Right cardiac atrium (tissue), 5 donors: ENCODE results near the gene DAAM2. TPM values are rescaled to one million over a fixed set of nuclear protein-coding genes. Genes with fewer than 3 reads are reported as not detected.

ENCODE experiments used
- ATAC-seq, 2 donors: fragments of 200-7000 bp; cut with Tn5 transposase; one replicate each; pipeline versions ENCODE4 v1.8.0 to v1.9.1; 2020; ENCODE audit warnings: moderate library complexity in 2 of 2, mild to moderate bottlenecking in 1 of 2
- DNase-seq, 3 donors: peaks; one replicate each; pipeline ENCODE4 v3.0.0-alpha.2; 2020
- H3K27ac ChIP-seq: one replicate; pipeline ENCODE4 v1.5.1; 2013; ENCODE audit warnings: mild to moderate bottlenecking, low read length, control low read depth, moderate library complexity
- H3K27me3 ChIP-seq: one replicate; pipeline ENCODE4 v1.6.1; 2013; ENCODE audit not compliant: control insufficient read depth, insufficient read depth
- H3K4me1 ChIP-seq: one replicate; pipeline ENCODE4 v1.6.1; 2013; ENCODE audit warnings: low read length; ENCODE audit not compliant: control insufficient read depth, insufficient read depth
- H3K4me3 ChIP-seq: one replicate; pipeline ENCODE4 v1.5.1; 2013; ENCODE audit warnings: low read length, control low read depth
- H3K9me3 ChIP-seq: one replicate; pipeline ENCODE4 v1.6.1; 2013; ENCODE audit warnings: low read length; ENCODE audit not compliant: control insufficient read depth
- WGBS: extraction: QIAGEN DNeasy Blood & Tissue Kit; methylation state at CpG from one replicate; pipeline ENCODE4 v1.1.7; 2013; 5-methylcytosine and 5-hydroxymethylcytosine counted together
- intact Hi-C, 4 donors: fragments of 100-400 bp; cut with DNase I; formaldehyde crosslinking; loops; one replicate each; pipeline versions ENCODE4 v1.11.0 to v1.14.0; 2022 to 2023
- polyA plus RNA-seq: library from polyadenylated mRNA; stranded (reverse); fragments of 200-250 nt; gene quantifications from one replicate; pipeline ENCODE4 v1.2.3, GENCODE V29; 2013
- total RNA-seq, 4 donors: library from RNA; stranded (reverse); fragmentation: NEBNext Ultra II Directional; extraction: Animal tissue kit (Norgen Biotek cat#: 25700); gene quantifications; one replicate each; pipeline ENCODE4 v1.2.1, GENCODE V29; 2021
- donor health status: healthy with polysubstance abuse.
- donor health status: DM: no; HTN: yes; CAD: no.
- donor health status: DM: no; HTN: no; CAD: no.
- donor health status: DM: no; HTN: yes; CAD: no; lungs with severe emphysema.
- donor health status: DM: yes; HTN: yes; CAD: no.

The DAAM2 gene
- total and polyA plus RNA-seq, 5 donors: 7.2 to 11.5 (median 9.9) TPM

- Histone ChIP-seq H3K27me3 (no peaks in the 10 kb centered on the region), H3K27ac (no peak overlapping the region), H3K4me1 (peaks cover 4% of the 10 kb centered on the region), H3K9me3 (no peaks in the 10 kb centered on the region), H3K4me3 (no peak overlapping the region)
- DNase-seq (no peak), ATAC-seq (no peak)
- intact Hi-C loops: no loop called here
- 92% methylated on average over 8 of the region's 8 CpGs for WGBS
These were observed 4.9 kb upstream of the DAAM2 start for GRCh38 chr6:39787322-39787721.

GRCh38 chr6:39790772-39791171 is 1.4 kb upstream of the DAAM2 start:
- H3K9me3 ChIP-seq: no peaks in the 10 kb centered on the region
- peaks cover 6% of the 10 kb centered on the region for H3K4me1 ChIP-seq
- 81% methylated on average over 5 of the region's 5 CpGs for WGBS
- H3K4me3 ChIP-seq: no peak overlapping the region
- DNase-seq (no peak), ATAC-seq (no peak)
- intact Hi-C loops: no loop called here
- no peaks in the 10 kb centered on the region for H3K27me3 ChIP-seq
- H3K27ac ChIP-seq: no peak overlapping the region

GRCh38 chr6:39791311-39791710 is 865 bp upstream of the DAAM2 start:
- peak in 1 of 2 donors; percentile 15 for ATAC-seq
- no peak for DNase-seq
- Histone ChIP-seq H3K4me1 (peaks cover 6% of the 10 kb centered on the region), H3K27me3 (no peaks in the 10 kb centered on the region), H3K9me3 (no peaks in the 10 kb centered on the region), H3K27ac (no peak overlapping the region), H3K4me3 (no peak overlapping the region)
- intact Hi-C loops: no loop called here
- 32% methylated on average over 1 of the region's 1 CpG for WGBS

GRCh38 chr6:39792540-39793450 is 619 bp downstream of the DAAM2 start:
- intact Hi-C loops: no loop called here
- peak; percentile 30 to 77 (median 61) for DNase-seq
- WGBS: 20% methylated on average over 29 of the region's 29 CpGs
- Histone ChIP-seq H3K4me1 (peaks cover 3% of the 10 kb centered on the region), H3K4me3 (peak overlapping the region; percentile 88), H3K27ac (peak overlapping the region; percentile 39), H3K27me3 (no peaks in the 10 kb centered on the region), H3K9me3 (no peaks in the 10 kb centered on the region)
- ATAC-seq: peak; percentile 6 to 11

GRCh38 chr6:39793516-39793915 is 1.3 kb downstream of the DAAM2 start:
- DNase-seq: no peak
- intact Hi-C loops: no loop called here
- Histone ChIP-seq H3K27me3 (no peaks in the 10 kb centered on the region), H3K9me3 (no peaks in the 10 kb centered on the region), H3K4me1 (peaks cover 3% of the 10 kb centered on the region), H3K4me3 (peak overlapping the region; percentile 88), H3K27ac (no peak overlapping the region)
- WGBS: 40% methylated on average over 7 of the region's 7 CpGs
- no peak for ATAC-seq

- 70% methylated on average over 5 of the region's 5 CpGs for WGBS
- no peak overlapping the region for H3K27ac ChIP-seq
- no peaks in the 10 kb centered on the region for H3K27me3 ChIP-seq
- ATAC-seq (no peak), DNase-seq (no peak)
- H3K9me3 ChIP-seq: no peaks in the 10 kb centered on the region
- no peak overlapping the region for H3K4me3 ChIP-seq
- intact Hi-C loops: no loop called here
- H3K4me1 ChIP-seq: peaks cover 3% of the 10 kb centered on the region
These were observed 2.1 kb downstream of the DAAM2 start for GRCh38 chr6:39794231-39794630.

GRCh38 chr6:39797751-39798150 is 5.6 kb downstream of the DAAM2 start:
- Histone ChIP-seq H3K27me3 (no peaks in the 10 kb centered on the region), H3K9me3 (no peaks in the 10 kb centered on the region), H3K4me1 (peaks cover 14% of the 10 kb centered on the region), H3K27ac (no peak overlapping the region), H3K4me3 (no peak overlapping the region)
- 84% methylated on average over 2 of the region's 2 CpGs for WGBS
- intact Hi-C loops: no loop called here
- ATAC-seq (no peak), DNase-seq (no peak)

- peaks cover 16% of the 10 kb centered on the region for H3K4me1 ChIP-seq
- no peak overlapping the region for H3K4me3 ChIP-seq
- H3K27ac ChIP-seq: no peak overlapping the region
- H3K27me3 ChIP-seq: no peaks in the 10 kb centered on the region
- no peaks in the 10 kb centered on the region for H3K9me3 ChIP-seq
- intact Hi-C loops: no loop called here
- 90% methylated on average over 10 of the region's 10 CpGs for WGBS
- no peak for ATAC-seq
- peak in 1 of 3 donors; percentile 38 for DNase-seq
These were observed 8.2 kb downstream of the DAAM2 start for GRCh38 chr6:39800034-39801032.

GRCh38 chr6:39801456-39802251 is 9.5 kb downstream of the DAAM2 start:
- intact Hi-C loops: no loop called here
- H3K4me1 ChIP-seq: peaks cover 16% of the 10 kb centered on the region
- no peaks in the 10 kb centered on the region for H3K27me3 ChIP-seq
- ATAC-seq: peak; percentile 29 to 30
- peak in 1 of 3 donors; percentile 59 for DNase-seq
- H3K9me3 ChIP-seq: no peaks in the 10 kb centered on the region
- whole genome bisulfite sequencing: 41% methylated on average over 11 of the region's 11 CpGs
- no peak overlapping the region for H3K4me3 ChIP-seq
- no peak overlapping the region for H3K27ac ChIP-seq

GRCh38 chr6:39803872-39804271 is 11.7 kb downstream of the DAAM2 start:
- no peak overlapping the region for H3K4me3 ChIP-seq
- H3K9me3 ChIP-seq: no peaks in the 10 kb centered on the region
- ATAC-seq: peak; percentile 22 to 28
- no peak for DNase-seq
- H3K27ac ChIP-seq: no peak overlapping the region
- intact Hi-C loops: no loop called here
- peaks cover 16% of the 10 kb centered on the region for H3K4me1 ChIP-seq
- WGBS: 42% methylated on average over 3 of the region's 3 CpGs
- H3K27me3 ChIP-seq: no peaks in the 10 kb centered on the region
